H1 (cell line): ENCODE measurements around the gene GPANK1. TPM values are rescaled to one million over a fixed set of nuclear protein-coding genes. Genes with fewer than 3 reads are reported as not detected.

Experiments
- CTCF ChIA-PET: fragments of 300-600 bp; sonication (Branson Sonifier 250); formaldehyde crosslinking; loops from one replicate; lab custom pipeline; 2021; ENCODE audit not compliant: partially characterized antibody; lab: Charles Lee
- POLR2A ChIA-PET: fragments of 300-600 bp; sonication (Branson Sonifier 250); formaldehyde crosslinking; loops from one replicate; lab custom pipeline; 2021; ENCODE audit warnings: inconsistent platforms; ENCODE audit not compliant: partially characterized antibody; lab: Charles Lee
- DNase-seq, 2 experiments: peaks; one replicate each; pipeline versions ENCODE4 v3.0.0 to v3.0.0-alpha.2; 2010 to 2022; ENCODE audit warnings: low spot score in 2 of 2, low read depth in 1 of 2, mixed read lengths in 1 of 2
- FAIRE-seq: peaks from 2 replicates; lab custom pipeline; 2011; peaks lifted over from hg19 to GRCh38; lab: Jason Lieb, UNC
- H2AFZ ChIP-seq: 2 replicates; pipeline ENCODE4 v1.8.1; 2012; ENCODE audit warnings: low read length, inconsistent platforms
- H2AK5ac ChIP-seq: 2 replicates; pipeline ENCODE4 v1.6.1; 2013; ENCODE audit warnings: low read depth, low read length
- H2BK120ac ChIP-seq: replicated peaks from 2 replicates; pipeline ENCODE3; 2013; ENCODE audit warnings: low read depth, low read length, inconsistent platforms
- H2BK12ac ChIP-seq: 2 replicates; pipeline ENCODE4 v1.6.1; 2013; ENCODE audit warnings: low read depth, low read length
- H2BK15ac ChIP-seq: 2 replicates; pipeline ENCODE4 v1.6.1; 2013; ENCODE audit warnings: low read length
- H2BK20ac ChIP-seq: 2 replicates; pipeline ENCODE4 v1.6.1; 2013; ENCODE audit warnings: low read length
- H2BK5ac ChIP-seq: 2 replicates; pipeline ENCODE4 v1.6.1; 2013; ENCODE audit warnings: low read depth, low read length
- H3K14ac ChIP-seq: 2 replicates; pipeline ENCODE4 v1.6.1; 2013; ENCODE audit warnings: inconsistent platforms; ENCODE audit not compliant: insufficient read length
- H3K18ac ChIP-seq: 2 replicates; pipeline ENCODE4 v1.6.1; 2013; ENCODE audit warnings: low read length; ENCODE audit errors: extremely low read depth
- H3K23ac ChIP-seq: 2 replicates; pipeline ENCODE4 v1.6.1; 2013; ENCODE audit warnings: inconsistent platforms; ENCODE audit not compliant: insufficient read length
- H3K23me2 ChIP-seq: 2 replicates; pipeline ENCODE4 v1.6.1; 2013; ENCODE audit warnings: low read depth, low read length
- H3K27ac ChIP-seq: 2 replicates; pipeline ENCODE4 v1.6.1; 2011; ENCODE audit warnings: low read depth, low read length, inconsistent platforms
- H3K27me3 ChIP-seq, 4 experiments: replicated peaks in 1 of 4; 1 replicate in 1 of 4; 2 replicates in 3 of 4; pipeline versions ENCODE4 v1.6.1 to v1.8.1; 2011 to 2013; ENCODE audit warnings: low read length in 3 of 4, mild to moderate bottlenecking in 3 of 4, inconsistent platforms in 2 of 4, mixed read lengths in 2 of 4, moderate library complexity in 1 of 4; ENCODE audit not compliant: control insufficient read depth in 3 of 4, insufficient read depth in 3 of 4; ENCODE audit errors: extremely low read depth in 1 of 4
- H3K36me3 ChIP-seq, 4 experiments: 2 replicates each; pipeline versions ENCODE4 v1.6.1 to v1.8.1; 2011 to 2013; ENCODE audit warnings: mild to moderate bottlenecking in 4 of 4, low read length in 3 of 4, moderate library complexity in 2 of 4, control low read depth in 1 of 4, inconsistent platforms in 1 of 4; ENCODE audit not compliant: insufficient read depth in 4 of 4, control insufficient read depth in 2 of 4
- H3K4ac ChIP-seq: replicated peaks from 2 replicates; pipeline ENCODE3; 2013; ENCODE audit warnings: low read length, low read depth, mixed read lengths, inconsistent platforms; ENCODE audit not compliant: insufficient read length
- H3K4me1 ChIP-seq, 4 experiments: replicated peaks in 1 of 4; 1 replicate in 1 of 4; 2 replicates in 3 of 4; pipeline versions ENCODE4 v1.6.1 to v1.8.1; 2011 to 2013; ENCODE audit warnings: low read length in 3 of 4, inconsistent platforms in 2 of 4, mixed read lengths in 1 of 4; ENCODE audit not compliant: insufficient read depth in 4 of 4, control insufficient read depth in 3 of 4
- H3K4me2 ChIP-seq, 2 experiments: 2 replicates each; pipeline versions ENCODE4 v1.6.1 to v1.8.1; 2011 to 2013; ENCODE audit warnings: low read depth in 2 of 2, low read length in 2 of 2, control low read depth in 1 of 2, inconsistent platforms in 1 of 2, mild to moderate bottlenecking in 1 of 2; ENCODE audit not compliant: insufficient read depth in 1 of 2
- H3K4me3 ChIP-seq, 4 experiments: fragments of 200-600, 300-600 bp in 1 of 4; sonication (generic), shearing (Covaris generic), sonication (Bioruptor Twin) in 1 of 4; 2 replicates each; pipeline versions ENCODE4 v1.5.1 to v1.8.1; 2011 to 2016; ENCODE audit warnings: low read length in 4 of 4, low read depth in 3 of 4, control low read depth in 2 of 4, inconsistent platforms in 2 of 4, mild to moderate bottlenecking in 2 of 4, mixed read lengths in 1 of 4, moderate library complexity in 1 of 4; ENCODE audit not compliant: insufficient read depth in 2 of 4; ENCODE audit errors: extremely low read depth in 1 of 4
- H3K56ac ChIP-seq: replicated peaks from 2 replicates; pipeline ENCODE3; 2013; ENCODE audit warnings: low read depth, mild to moderate bottlenecking, mixed read lengths, low read length, inconsistent platforms; ENCODE audit not compliant: insufficient read length
- H3K79me1 ChIP-seq: 2 replicates; pipeline ENCODE4 v1.6.1; 2013; ENCODE audit warnings: low read depth, low read length, control low read depth
- H3K79me2 ChIP-seq, 2 experiments: 2 replicates each; pipeline versions ENCODE4 v1.6.1 to v1.8.1; 2012 to 2013; ENCODE audit warnings: low read length in 2 of 2, mild to moderate bottlenecking in 2 of 2, inconsistent platforms in 1 of 2; ENCODE audit not compliant: insufficient read depth in 2 of 2, control insufficient read depth in 1 of 2
- H3K9ac ChIP-seq, 4 experiments: replicated peaks in 1 of 4; 1 replicate in 1 of 4; 2 replicates in 3 of 4; pipeline versions ENCODE4 v1.6.1 to v1.8.1; 2011 to 2013; ENCODE audit warnings: low read depth in 3 of 4, low read length in 3 of 4, control low read depth in 2 of 4, mild to moderate bottlenecking in 2 of 4, moderate library complexity in 2 of 4, inconsistent platforms in 1 of 4; ENCODE audit errors: extremely low read depth in 1 of 4
- H3K9me3 ChIP-seq, 2 experiments: 2 replicates each; pipeline versions ENCODE4 v1.6.1 to v1.8.1; 2012 to 2013; ENCODE audit warnings: mild to moderate bottlenecking in 2 of 2, moderate library complexity in 2 of 2, control low read depth in 1 of 2, inconsistent platforms in 1 of 2, low read depth in 1 of 2, low read length in 1 of 2, mixed read lengths in 1 of 2; ENCODE audit not compliant: insufficient read depth in 2 of 2
- H4K20me1 ChIP-seq, 2 experiments: replicated peaks in 1 of 2; 2 replicates each; pipeline versions ENCODE3 to v1.8.1; 2011 to 2013; ENCODE audit warnings: inconsistent platforms in 2 of 2, low read length in 2 of 2, mild to moderate bottlenecking in 1 of 2; ENCODE audit not compliant: insufficient read depth in 2 of 2, control insufficient read depth in 1 of 2
- H4K5ac ChIP-seq: 2 replicates; pipeline ENCODE4 v1.6.1; 2013; ENCODE audit warnings: low read length, low read depth, mixed read lengths, inconsistent platforms; ENCODE audit not compliant: insufficient read length
- H4K8ac ChIP-seq: 2 replicates; pipeline ENCODE4 v1.8.0; 2013; ENCODE audit warnings: mild to moderate bottlenecking, moderate library complexity, low read length, inconsistent platforms; ENCODE audit not compliant: insufficient read depth; ENCODE audit errors: extremely low read depth
- H4K91ac ChIP-seq: replicated peaks from 2 replicates; pipeline ENCODE3; 2013; ENCODE audit warnings: low read length, mixed read lengths, inconsistent platforms; ENCODE audit not compliant: insufficient read length
- BCL11A ChIP-seq, 2 experiments: IDR thresholded peaks; one replicate each; pipeline ENCODE4 v1.6.1; 2011; ENCODE audit warnings: low read depth in 2 of 2, low read length in 2 of 2, mild to moderate bottlenecking in 2 of 2
- WGBS, 2 experiments: shearing (Covaris generic) in 1 of 2; methylation state at CpG; one replicate each; pipeline versions ENCODE4 v1.1.6 to v1.1.7; 2013 to 2015; ENCODE audit warnings: low lambda C conversion rate in 2 of 2, mixed read lengths in 2 of 2, inconsistent platforms in 1 of 2, low coverage in 1 of 2, missing lambda C conversion rate in 1 of 2; ENCODE audit not compliant: insufficient replicate concordance in 2 of 2, insufficient coverage in 1 of 2, insufficient read length in 1 of 2; ENCODE audit errors: extremely low coverage in 1 of 2, missing lambda C conversion rate in 1 of 2; 5-methylcytosine and 5-hydroxymethylcytosine counted together
- polyA plus RNA-seq, 7 experiments: library from polyadenylated mRNA; depleted of rRNA in 3 of 7; stranded (reverse) in 5 of 7; unstranded in 2 of 7; fragments of >200 nt in 5 of 7; fragments of 200-250 nt in 2 of 7; gene quantifications; 1 replicate in 5 of 7; 2 replicates in 1 of 7; 4 replicates in 1 of 7; pipeline versions ENCODE4 v1.2.1 to v1.2.3, GENCODE V29; 2011 to 2013; ENCODE audit warnings: missing spikeins in 2 of 7, mixed read lengths in 2 of 7
- total RNA-seq: library from RNA; stranded (reverse); fragmentation: NEBNext Ultra II Directional; extraction: Animal tissue kit (Norgen Biotek cat#: 25700); gene quantifications from 2 replicates; pipeline ENCODE4 v1.2.1, GENCODE V29; 2021

GPANK1 gene
- total and polyA plus RNA-seq, 2 of the 8 experiments (the other 6 are each of a cell fraction or from before 2014, with no cell fraction given), result 24.5 to 30.2 TPM

- no peak overlapping the region for H2BK12ac ChIP-seq
- H2BK120ac ChIP-seq, result no peak overlapping the region
- H4K5ac ChIP-seq, result no peak overlapping the region
- peaks cover under 1% of the 10 kb centered on the region; the same call in 1 of the 2 replicates for H3K23me2 ChIP-seq
- no peak for FAIRE-seq
- H3K9me3 ChIP-seq, result no peaks in the 10 kb centered on the region
- no peaks in the 10 kb centered on the region; a peak in 1 of 7 replicates for H3K27me3 ChIP-seq
- no peak overlapping the region for H3K4ac ChIP-seq
- no peak overlapping the region for H2AFZ ChIP-seq
- H2BK20ac ChIP-seq, result no peak overlapping the region
- no peak for DNase-seq
- CTCF ChIA-PET, result interaction anchor here (0.8 to 5.8 kb wide), 12 partner anchors 11 to 181 kb away, joined by 3 to 26 read pairs (median 4); partner anchors contain the start of genes CSNK2B, DDAH2, GPANK1 and LSM2
- no peak overlapping the region for H2BK5ac ChIP-seq
- H2BK15ac ChIP-seq, result no peak overlapping the region
- no peaks in the 10 kb centered on the region for H3K79me2 ChIP-seq
- no peak overlapping the region for H3K18ac ChIP-seq
- peak overlapping the region; percentile 14 for H4K8ac ChIP-seq
- peaks cover 3 to 25% (median 17%) of the 10 kb centered on the region in 4 experiments; a peak in 5 of 8 replicates for H3K36me3 ChIP-seq
- no peak overlapping the region for H3K27ac ChIP-seq
- no peak overlapping the region for H3K14ac ChIP-seq
- no peaks in the 10 kb centered on the region for H4K20me1 ChIP-seq
- peaks cover 0 to 5% (median 4%) of the 10 kb centered on the region in 4 experiments; a peak in 5 of 7 replicates for H3K4me1 ChIP-seq
- H2AK5ac ChIP-seq, result no peak overlapping the region
- POLR2A ChIA-PET, result interaction anchor here (0.8 to 6.6 kb wide), 4 partner anchors 24 to 140 kb away, joined by 3 to 33 read pairs (median 4); partner anchors contain the start of genes BAG6 and HSPA1B
- H4K91ac ChIP-seq, result no peak overlapping the region
- H3K56ac ChIP-seq, result no peak overlapping the region
- no peak overlapping the region for H3K23ac ChIP-seq
- H3K9ac ChIP-seq, result no peak overlapping the region
- WGBS, 2 experiments, result 91% methylated on average over 14 of the region's 14 CpGs; no CpG with 5 or more reads in 1 of the 2 experiments
- peak overlapping the region in 1 of 2 experiments; percentile 28; a peak in 1 of 4 replicates for H3K4me2 ChIP-seq
- no peak overlapping the region for H3K4me3 ChIP-seq
- TF ChIP-seq BCL11A (IDR thresholded peaks at IDR 0.05; ENCODE audit: low read depth in 2 of 2, low read length in 2 of 2), result no peak
- no peaks in the 10 kb centered on the region for H3K79me1 ChIP-seq
Observed at GRCh38 chr6:31687860-31688693, 23.3 kb upstream of the GPANK1 start.
